ENCODE data around the gene CBFA2T3.

- TF ChIP-seq POLR2A (IDR thresholded peaks at IDR 0.05) (no peak), CTCF (IDR thresholded peaks at IDR 0.05) (no peak)
Observed at GRCh38 chr16:88888461-88889387, 88.3 kb downstream of the CBFA2T3 start.
